GM19397 (cell line): ENCODE measurements around the gene YWHAG.
"Not testable (repeated sequence)": the region's sequence is repeated elsewhere in the genome, so short reads cannot be mapped to it uniquely, and the experiment has no call there.

Experiments used
- ATAC-seq: cut with Tn5 transposase; IDR thresholded peaks from one replicate; pipeline ENCODE4 v1.9.1; 2021; ENCODE audit warnings: mild to moderate bottlenecking, moderate library complexity; ENCODE audit not compliant: unreplicated experiment

YWHAG gene

GRCh38 chr7:76351372-76351771 lies 7.4 kb downstream of the YWHAG start:
- no peak for ATAC-seq

GRCh38 chr7:76349313-76349885 lies 9.4 kb downstream of the YWHAG start:
- ATAC-seq = no peak

- ATAC-seq = no peak
These were observed 11.1 kb downstream of the YWHAG start for GRCh38 chr7:76347710-76348109.

GRCh38 chr7:76346778-76347177 lies 12.0 kb downstream of the YWHAG start:
- ATAC-seq = no peak

GRCh38 chr7:76346097-76346496 lies 12.7 kb downstream of the YWHAG start:
- ATAC-seq = no peak

GRCh38 chr7:76343931-76344321 lies 14.9 kb downstream of the YWHAG start:
- no peak for ATAC-seq

GRCh38 chr7:76343294-76343930 lies 15.4 kb downstream of the YWHAG start:
- ATAC-seq = no peak

GRCh38 chr7:76342222-76342621 lies 16.6 kb downstream of the YWHAG start:
- no peak for ATAC-seq

GRCh38 chr7:76340617-76341131 lies 18.1 kb downstream of the YWHAG start:
- no peak for ATAC-seq

- no peak for ATAC-seq
These were observed 20.3 kb downstream of the YWHAG start for GRCh38 chr7:76338298-76339084.

- no peak for ATAC-seq
These were observed 21.6 kb downstream of the YWHAG start for GRCh38 chr7:76337147-76337546.

- no peak for ATAC-seq
These were observed 22.7 kb downstream of the YWHAG start for GRCh38 chr7:76336094-76336493.

GRCh38 chr7:76335417-76335816 lies 23.4 kb downstream of the YWHAG start:
- ATAC-seq = not testable (repeated sequence)

GRCh38 chr7:76334320-76334967 lies 24.3 kb downstream of the YWHAG start:
- ATAC-seq = no peak

GRCh38 chr7:76333511-76334101 lies 25.2 kb downstream of the YWHAG start:
- no peak for ATAC-seq

- ATAC-seq = no peak
These were observed 26.7 kb downstream of the YWHAG start for GRCh38 chr7:76332078-76332477.

- no peak for ATAC-seq
These were observed 28.1 kb downstream of the YWHAG start for GRCh38 chr7:76330673-76331072.

- no peak for ATAC-seq
These were observed 28.5 kb downstream of the YWHAG start for GRCh38 chr7:76330261-76330660.

- ATAC-seq = no peak
These were observed 29.3 kb downstream of the YWHAG start for GRCh38 chr7:76329479-76329878.

- ATAC-seq = no peak
These were observed 30.4 kb downstream of the YWHAG start for GRCh38 chr7:76328389-76328788.

GRCh38 chr7:76327610-76328009 lies 31.2 kb downstream of the YWHAG start:
- no peak for ATAC-seq
